CD4-positive, alpha-beta T cell treated with Interferon alpha-2 for 1 hour (primary cell): Measurements from ENCODE around the gene SLC6A1.
"Not testable (repeated sequence)": the region's sequence is repeated elsewhere in the genome, so short reads cannot be mapped to it uniquely, and the experiment has no call there.

Experiments
- DNase-seq, 2 donors: peaks; one replicate each; pipeline ENCODE4 v3.0.0-alpha.2; 2020 to 2022

Gene SLC6A1

DNA sequence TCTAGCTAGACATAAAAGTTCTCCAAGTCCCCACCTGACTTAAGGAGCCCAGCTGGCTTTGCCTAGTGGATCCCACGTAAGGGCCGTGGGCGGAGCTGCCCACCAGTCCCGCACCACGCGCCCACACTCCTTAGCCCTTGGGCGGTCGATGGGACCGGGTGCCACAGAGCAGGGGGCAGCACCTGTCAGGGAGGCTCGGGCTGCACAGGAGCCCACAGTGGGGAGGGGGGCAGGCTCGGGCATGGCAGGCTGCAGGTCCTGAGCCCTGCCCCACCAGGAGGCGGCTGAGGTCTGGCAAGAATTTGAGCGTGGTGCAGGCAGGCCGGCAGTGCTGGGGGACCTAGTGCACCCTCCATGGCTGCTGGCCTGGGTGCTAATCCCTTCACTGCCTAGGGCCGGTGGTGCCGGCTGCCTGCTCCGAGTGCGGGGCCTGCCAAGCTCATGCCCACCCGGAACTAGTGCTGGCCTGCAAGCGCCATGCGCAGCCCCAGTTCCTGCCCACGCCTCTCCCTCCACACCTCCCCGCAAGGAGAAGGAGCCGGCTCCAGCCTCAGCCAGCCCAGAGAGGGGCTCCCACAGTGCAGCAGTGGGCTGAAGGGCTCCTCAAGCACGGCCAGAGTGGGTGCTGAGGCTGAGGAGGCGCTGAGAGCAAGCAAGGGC is 78.7 kb downstream of the SLC6A1 start:
- no peak for DNase-seq

DNA sequence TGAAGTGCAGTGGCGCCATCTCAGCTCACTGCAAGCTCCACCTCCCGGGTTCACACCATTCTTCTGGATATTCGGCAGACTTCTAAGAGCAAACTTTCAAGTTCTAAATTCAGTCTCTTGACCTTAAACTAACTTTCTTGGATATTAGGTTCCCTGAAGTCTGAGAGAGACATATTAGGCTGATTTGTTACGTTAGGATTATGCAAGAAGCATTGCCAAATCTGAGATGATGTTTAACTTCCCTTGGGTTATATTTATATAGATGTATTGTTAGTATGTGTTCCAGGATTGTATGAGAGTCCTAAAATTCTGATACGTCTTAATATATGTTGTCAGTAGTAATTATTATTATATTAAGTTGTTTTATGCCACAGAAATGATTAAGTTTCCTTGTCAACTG is 80.1 kb downstream of the SLC6A1 start:
- DNase-seq: no peak

DNA sequence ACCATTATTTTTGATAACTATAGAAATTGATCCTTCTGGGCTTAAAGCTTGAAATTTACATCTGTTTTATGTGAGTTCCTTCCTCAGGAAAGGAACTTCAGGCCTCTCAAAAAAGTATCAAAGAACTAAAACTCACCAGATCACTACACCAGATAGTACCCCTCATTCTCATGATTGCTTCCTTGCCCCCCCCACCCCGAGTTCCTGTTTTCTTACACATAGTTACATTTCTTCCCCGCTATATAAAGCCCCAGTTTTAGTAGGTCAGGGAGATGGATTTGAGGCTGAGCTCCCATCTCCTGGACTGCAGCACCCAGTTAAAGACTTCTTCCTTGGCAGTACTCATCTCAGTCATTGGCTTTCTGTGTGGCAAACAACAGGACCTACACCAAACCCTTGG is 81.5 kb downstream of the SLC6A1 start:
- DNase-seq: no peak

DNA sequence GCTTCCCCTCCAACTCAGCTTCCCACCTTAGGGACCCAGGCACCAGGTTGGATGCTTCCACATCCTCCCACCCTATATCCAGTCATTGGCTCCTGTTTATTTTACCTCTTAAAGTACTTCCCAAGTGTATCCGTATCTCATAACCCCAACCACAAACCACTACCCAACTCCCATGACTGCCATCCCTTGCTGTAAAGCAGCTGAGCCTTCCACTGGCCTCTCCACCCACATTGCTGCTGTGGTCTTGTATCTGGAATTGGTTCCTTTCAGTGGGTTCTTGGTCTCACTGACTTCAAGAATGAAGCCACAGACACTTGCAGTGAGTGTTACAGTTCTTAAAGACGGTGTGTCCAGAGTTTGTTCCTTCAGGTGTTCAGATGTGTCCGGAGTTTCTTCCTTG is 81.9 kb downstream of the SLC6A1 start:
- no peak for DNase-seq

DNA sequence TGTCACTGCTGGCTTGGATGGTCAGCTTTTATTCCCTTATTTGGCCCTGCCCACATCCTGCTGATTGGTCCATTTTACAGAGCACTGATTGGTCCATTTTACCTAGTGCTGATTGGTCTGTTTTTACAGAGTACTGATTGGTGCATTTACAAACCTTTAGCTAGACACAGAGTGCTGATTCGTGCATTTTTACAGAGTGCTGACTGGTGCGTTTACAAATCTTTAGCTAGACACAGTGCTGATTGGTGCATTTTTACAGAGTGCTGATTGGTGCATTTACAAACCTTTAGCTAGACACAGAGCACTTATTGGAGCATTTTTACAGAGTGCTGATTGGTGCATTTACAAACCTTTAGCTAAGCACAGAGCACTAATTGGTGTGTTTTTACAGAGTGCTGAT is 82.6 kb downstream of the SLC6A1 start:
- DNase-seq: not testable (repeated sequence)

DNA sequence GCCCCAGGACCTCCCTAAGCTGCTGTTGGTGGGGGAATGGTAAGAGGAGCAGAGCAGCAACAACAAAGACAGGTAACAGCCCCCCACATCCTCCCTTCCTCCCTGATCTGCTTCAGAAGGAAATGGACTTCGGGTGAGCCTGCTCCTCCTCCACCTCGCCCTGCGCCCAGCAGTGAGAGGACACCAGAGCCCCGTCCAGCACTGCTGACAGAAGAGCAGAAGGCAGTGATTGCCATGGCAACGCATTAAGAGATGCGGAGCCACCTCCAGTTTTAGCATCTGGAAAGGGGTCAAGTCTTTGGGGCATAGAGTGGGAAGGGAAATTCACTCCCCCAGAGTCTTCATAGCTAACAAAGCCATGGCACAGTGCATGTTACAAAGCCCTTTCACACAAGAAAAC is 84.2 kb downstream of the SLC6A1 start:
- no peak for DNase-seq

DNA sequence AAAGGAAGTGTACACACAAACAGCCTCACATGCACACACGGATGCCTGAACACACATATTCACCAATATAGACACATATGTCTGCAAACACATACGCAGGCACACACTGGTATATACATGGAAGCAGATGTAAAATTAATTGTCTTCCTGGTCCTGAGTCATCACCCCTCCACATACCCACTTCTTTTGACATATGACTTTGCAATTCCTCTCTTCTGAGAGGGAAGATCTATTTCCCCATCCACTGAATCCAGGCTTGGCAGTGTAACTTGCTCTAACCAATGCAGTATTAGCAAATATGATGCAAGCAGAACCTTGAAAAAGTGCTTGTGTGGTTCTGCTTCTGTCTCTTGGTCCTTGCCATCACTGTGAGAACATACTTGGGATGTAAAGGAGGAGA is 84.9 kb downstream of the SLC6A1 start:
- peak in 1 of 2 donors; percentile 20 for DNase-seq

DNA sequence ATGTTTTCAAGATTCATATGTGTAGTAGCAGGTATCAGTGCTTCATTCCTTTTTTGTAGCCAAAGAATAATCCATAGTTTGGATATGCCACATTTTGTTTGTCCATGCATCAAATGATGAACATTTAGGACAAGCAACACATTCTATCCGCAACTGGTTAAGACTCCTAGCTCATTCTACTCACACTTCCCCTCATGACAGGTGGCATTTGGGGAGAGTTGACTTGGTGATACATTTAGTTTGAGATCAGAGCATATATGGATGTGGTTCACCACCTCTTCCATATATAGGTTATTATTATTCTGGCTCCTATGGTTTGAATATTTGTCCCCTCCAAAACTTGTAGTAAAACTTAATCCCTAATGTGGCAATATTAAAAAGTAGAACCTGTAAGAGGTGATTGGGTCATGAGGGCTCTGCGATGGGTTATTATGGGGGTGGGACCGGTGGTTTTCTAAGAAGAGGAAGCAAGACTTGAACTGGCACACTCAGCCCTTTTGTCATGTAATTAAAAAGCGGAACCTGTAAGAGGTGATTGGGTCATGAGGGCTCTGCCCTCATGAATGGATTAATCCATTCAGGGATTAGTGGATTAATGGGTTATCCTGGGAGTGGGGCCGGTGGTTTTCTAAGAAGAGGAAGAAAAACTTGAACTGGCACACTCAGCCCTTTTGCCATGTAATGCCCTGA is 86.4 kb downstream of the SLC6A1 start:
- DNase-seq: peak in 1 of 2 donors; percentile 41

DNA sequence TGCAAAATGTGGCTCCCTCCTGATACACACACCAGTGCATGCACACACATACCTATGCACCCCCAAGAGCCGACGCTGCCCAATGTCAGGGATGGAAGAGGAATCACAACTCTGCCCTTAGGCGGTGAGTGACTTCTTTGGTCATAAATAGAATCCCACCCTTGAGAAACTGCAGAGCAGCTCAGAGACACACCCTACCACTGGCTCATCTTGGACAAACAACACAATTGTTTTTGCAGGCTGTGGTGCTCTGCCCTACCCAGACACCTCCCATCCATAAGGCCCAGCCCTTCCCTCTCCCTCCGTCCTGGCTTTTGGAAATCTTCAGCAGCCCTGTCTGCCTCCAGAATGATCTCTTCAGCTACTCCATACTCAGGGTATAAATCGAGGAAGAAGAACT is 87.9 kb downstream of the SLC6A1 start:
- DNase-seq: no peak

DNA sequence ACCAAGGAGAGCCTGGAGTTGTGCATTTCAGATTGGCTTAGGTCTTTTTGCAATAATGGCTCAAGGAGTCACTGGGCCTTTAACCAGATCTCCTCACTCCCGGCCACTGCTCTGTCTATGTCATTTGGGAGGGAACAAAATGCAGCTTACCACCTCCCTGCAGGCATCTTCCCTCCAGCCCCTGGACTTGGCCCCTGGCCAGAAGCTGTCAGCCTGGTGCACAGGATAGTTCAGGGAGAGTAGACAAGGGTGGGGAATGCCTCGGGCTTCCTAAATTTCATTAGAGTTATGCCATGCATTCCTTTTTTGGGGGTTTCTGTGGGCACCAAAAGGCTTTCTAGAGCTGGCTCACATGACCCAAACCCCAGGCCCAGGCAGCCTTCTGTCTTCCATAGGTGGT is 91.5 kb downstream of the SLC6A1 start:
- DNase-seq: no peak

DNA sequence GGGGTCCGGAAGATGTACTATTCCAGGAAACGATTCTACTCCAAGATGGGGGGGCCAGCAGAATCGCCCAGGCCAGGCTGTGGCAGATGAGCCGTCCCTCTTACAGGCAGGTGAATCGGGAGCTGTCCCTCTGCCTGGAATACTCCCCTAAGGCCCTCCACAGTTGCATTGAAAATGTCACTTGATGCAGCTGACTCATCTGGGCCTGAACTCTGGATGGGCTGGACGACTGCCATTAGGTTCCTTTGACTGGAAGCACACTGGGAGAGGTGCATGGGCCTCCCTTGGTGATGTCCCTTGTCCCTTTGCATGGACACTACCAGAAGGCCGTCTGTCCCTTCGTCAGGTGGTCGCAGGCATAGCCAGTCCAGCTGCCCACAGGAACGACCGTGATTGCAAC is 92.1 kb downstream of the SLC6A1 start:
- no peak for DNase-seq

DNA sequence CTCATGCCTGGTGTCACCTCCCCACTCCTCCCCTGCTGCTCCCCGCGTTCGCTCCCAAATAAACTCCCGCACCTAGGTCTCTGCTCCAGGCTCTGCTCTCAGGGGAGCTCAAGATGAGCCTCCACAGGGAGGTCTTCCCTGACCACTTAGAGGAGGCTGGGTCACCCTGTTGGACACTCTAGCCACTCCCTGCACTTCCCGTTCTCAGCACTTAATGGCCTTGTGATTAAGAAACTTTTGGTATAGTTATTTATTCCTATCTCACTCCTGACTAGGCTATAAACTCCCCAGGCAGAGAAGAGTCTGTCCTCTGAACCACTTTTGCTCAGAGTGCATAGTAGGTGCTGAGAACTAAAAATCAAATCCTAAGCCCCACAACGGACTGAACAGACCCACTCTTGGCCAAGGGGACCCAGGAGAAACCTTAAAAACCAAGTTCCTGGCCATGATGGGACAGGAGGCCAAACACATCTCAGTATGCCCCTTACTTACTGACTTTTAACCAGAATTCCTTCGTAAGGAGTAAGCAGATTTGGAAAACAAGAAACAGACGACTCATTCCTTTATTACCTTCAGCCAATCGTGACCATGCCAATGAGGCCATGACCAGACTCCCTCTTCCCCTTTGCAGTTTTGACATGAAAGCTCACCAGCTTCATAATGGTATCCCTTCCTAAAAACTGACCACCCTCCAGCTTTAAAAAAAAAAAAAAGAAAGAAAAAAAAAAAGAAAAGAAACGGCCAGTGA is 92.7 kb downstream of the SLC6A1 start:
- DNase-seq: no peak

DNA sequence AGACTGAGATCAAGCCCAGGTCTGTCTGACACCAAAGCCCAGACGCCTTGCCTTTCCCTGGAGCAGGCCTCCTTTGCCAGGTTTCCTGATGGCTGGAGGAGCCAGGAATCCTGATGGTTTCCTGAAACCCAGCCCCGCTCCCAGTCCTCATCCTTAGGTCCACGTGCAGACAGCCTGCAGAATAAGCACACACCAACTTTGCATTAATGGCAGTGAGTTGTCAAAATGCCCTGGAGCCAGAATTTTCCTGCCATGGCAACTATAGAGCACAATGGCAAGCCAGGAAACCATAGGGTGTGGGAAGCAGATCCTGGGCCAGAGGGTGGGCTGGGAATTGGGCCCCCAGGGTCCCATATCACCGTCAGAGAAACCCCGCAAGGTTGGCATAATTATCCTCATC is 94.3 kb downstream of the SLC6A1 start:
- no peak for DNase-seq

DNA sequence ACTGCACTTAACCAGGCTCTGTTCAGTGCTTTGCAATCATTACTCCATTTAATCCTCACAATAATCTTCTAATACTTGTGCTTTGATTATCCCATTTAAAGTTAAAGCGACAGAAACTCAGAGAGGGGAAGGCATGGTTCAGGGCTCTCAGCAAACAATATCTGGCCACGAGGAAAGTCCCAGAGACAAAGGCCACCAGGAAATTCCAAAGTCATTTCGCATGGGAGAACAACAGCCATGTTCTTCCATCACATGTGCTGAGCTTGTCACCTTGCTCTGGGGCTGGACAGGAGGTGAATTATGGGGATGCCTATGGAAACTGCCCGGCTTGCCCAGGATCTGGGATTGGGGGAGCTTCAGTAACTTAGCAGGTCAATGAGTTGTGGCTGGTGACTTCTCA is 95.5 kb downstream of the SLC6A1 start:
- no peak for DNase-seq

DNA sequence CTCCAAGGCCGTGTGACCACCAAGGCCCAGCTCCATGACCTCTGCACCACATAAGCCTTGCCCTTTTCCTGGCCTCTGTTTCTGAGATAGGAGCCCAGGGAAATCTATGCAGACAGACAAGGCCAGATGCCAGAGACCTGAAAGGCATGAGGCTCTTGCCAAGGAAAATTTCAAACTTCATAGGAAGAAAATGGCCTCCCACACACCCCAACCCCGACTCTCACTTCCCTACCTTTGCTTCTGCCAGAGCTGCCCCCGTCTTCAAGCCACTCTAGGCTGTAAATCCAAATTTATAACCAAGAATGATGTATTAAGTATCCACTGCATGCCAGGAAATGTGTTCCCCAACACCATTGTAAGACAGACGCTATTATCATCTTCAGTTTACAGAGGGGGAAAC is 96.3 kb downstream of the SLC6A1 start:
- no peak for DNase-seq
